ENCODE results near the gene SUMF1.

Gene SUMF1

GRCh38 chr3:4497005-4497692 lies 30.1 kb upstream of the SUMF1 start:
- DNase-seq: no peak

DNA sequence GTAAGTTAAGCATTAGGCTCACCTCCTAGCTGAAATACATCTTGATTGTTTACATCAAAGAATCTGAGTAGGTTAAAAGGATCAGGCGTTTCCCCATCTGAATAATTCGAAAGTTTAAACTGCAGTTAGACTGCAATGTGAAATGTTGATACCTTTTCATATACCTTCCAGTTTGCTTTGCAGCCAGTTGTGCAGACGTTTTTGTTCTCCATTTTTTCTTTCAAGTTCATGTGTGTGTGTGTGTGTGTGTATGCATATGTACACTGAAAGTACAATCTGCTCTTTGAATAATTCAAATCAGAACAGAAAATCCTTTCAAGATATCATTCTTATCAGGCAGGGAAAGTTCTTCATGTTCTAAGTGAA lies 29.0 kb upstream of the SUMF1 start:
- no peak for DNase-seq

- no peak for DNase-seq
Observed at GRCh38 chr3:4495294-4496086, 28.4 kb upstream of the SUMF1 start.

DNA sequence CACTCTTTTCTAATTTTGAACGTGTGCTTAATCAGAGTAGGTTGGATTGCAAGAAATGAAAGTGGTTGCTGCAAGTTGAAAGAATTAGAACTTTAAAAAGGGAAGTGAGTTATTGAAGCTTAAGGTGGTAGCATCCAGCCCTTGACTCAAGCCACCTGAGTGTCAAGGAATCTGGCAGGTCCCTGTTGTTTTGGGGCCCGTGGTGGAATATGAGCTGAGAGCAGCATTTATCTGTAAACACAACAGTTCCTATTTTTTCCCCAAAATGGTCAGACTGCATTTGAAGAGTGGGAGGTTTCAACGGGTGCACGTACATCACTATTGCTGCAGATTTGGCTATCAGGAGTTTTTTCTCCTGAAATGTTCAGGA lies 27.8 kb upstream of the SUMF1 start:
- DNase-seq: no peak

DNA sequence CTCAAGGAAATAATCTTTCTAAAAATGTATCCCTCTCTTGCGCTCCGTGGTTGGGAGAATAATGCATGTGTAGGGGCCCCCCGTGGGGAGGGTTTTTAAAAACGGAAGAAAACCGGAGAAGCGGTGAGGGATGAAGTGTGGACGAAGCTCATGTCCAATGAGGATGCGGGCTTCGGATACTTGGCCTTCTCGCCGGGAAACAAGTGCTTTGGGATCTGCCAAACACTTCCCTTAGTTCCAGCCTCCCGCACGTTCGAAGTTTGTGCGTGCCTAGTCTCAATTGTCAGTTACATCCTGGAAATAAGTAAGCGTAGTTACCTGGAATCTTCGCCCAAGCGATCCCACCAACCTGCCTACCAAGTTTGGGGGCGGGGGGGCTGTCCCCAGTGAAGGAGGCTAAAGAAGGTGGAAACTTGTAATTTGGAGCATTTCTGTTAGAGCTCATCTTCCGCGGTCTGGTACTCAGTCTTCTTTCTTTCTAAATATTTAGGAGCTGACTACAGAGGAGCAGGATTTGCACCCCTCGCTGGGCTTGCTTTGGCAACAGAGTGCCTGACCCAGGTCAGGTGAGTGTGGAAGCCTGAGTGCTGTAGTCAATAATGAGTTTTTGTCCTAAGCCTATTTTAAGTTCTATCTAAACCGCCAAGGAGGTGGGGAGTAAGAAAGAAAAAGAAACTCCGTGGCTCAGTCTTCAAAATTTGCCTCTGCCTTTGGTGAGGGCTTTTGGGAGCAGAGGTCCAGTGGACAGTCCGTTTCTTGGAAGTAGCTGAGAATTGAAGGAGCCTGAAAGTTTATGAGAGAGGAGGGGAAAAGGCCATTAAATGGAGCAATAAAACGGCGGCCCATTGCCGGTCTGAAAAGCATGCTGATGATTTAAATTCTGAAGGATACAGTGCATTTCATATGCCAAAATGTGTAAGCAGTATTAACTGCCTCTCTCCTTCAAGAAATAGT lies 27.1 kb upstream of the SUMF1 start:
- peak; percentile 13 for DNase-seq

DNA sequence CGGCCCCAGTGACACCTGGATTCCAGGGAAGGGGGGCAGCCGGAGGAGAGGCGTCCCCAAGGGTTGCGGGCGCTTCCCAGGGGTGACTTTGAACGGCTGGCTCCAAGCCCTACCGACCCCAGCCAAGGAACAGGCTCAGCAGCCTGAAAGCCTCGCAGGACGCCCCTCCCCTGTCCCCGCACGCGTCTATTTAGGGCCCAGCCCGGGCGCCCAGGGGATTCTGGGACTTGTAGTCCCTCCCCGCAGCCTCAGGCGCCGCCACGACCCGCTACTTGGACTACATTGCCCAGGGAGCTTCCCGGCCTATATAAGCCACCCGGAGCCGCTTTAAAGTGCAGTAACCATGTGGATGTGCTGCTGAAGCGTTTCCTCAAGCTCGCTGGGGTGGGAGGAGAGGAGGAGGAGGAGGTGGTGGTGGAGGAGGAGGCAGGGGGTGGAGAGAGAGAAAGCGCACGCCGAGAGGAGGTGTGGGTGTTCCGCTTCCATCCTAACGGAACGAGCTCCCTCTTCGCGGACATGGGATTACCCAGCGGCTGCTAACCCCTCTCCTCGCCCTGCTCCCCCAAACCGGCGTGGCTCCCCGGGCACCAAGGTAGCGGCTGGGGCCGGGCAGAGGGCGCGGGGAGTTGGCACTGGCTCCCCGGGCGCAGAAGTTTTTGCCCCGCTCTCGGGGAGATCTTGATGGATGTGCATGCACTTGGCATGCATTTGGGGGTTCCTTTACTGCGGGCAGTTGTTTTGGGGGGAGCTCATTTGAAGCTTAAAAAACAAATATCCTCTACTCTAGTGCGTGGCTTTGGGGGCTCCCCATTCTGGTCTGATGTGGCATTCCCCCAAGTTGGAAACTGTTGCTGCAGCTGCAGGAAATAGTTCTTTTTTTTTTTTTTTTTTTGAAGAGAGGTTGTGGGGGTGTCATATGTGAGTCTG lies 26.2 kb upstream of the SUMF1 start, which contains the start of gene ITPR1:
ITPR1 (plus strand) TSS at position 335 of the 927 bp plus-strand sequence. CDS start 23,144 bp downstream, outside the sequence.
- DNase-seq: peak; percentile 96

GRCh38 chr3:4492208-4493013 lies 25.3 kb upstream of the SUMF1 start:
- DNase-seq: peak; percentile 60

DNA sequence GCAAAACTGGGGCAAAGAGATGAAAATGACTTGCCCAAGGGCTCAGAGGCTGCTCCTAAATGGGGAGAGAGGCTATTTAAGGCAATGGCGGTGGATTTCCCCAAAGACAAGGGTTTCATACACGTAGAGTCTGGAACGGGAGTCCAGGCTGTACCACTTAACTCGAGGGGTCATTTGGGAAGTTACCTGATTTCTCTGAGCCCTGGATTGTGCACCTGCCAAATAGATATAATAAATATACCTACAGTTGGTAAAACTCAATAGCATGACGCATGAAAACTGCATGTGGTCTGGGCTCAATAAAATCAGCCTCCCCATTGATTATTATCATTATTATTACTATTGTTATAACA lies 24.8 kb upstream of the SUMF1 start:
- DNase-seq: no peak

DNA sequence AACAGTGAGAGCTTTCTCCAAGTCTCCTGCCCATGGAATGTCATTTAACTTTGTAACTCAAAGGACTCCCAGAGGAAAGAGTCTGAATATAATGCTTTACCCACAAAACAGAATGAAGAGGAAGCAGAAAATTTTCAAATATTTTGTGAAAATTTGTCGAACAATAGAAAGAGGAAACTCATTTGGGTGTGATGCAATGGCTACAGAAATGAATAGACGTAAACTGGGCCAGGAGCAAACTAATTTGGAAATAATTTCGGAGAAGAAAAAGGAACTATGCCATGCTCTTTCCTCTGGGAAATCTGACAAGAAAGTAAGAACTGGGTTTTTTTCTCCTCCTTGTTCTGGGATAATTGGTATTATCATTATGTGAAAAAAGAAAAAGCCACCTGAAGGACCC lies 11.2 kb upstream of the SUMF1 start:
- DNase-seq: no peak

DNA sequence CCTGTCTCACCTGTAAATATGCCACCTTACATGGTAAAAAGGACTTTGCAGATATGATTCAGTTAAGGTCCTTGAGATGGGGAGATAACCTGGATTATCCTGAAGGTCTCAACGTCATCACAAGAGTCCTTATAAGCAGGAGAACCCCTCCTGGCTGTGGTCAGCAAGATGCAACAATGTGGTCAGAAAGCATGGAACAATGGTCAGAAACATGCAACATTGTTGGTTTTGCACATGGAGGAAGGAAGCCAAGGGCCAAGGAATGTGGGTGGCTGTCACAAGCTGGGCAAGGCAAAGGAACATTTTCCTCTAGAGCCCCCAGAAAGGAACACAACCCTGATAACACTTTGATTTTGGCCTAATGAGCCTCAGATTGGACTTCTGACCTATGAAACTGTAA lies 9.4 kb upstream of the SUMF1 start:
- DNase-seq: no peak

- DNase-seq: no peak
Observed at GRCh38 chr3:4475804-4476203, 8.7 kb upstream of the SUMF1 start.

- DNase-seq: no peak
Observed at GRCh38 chr3:4474683-4475490, 7.8 kb upstream of the SUMF1 start.

GRCh38 chr3:4472766-4473165 lies 5.7 kb upstream of the SUMF1 start:
- no peak for DNase-seq

GRCh38 chr3:4472312-4472711 lies 5.2 kb upstream of the SUMF1 start:
- no peak for DNase-seq

- DNase-seq: no peak
Observed at GRCh38 chr3:4471907-4472306, 4.8 kb upstream of the SUMF1 start.

GRCh38 chr3:4467522-4467867 lies 426 bp upstream of the SUMF1 start:
- no peak for DNase-seq

DNA sequence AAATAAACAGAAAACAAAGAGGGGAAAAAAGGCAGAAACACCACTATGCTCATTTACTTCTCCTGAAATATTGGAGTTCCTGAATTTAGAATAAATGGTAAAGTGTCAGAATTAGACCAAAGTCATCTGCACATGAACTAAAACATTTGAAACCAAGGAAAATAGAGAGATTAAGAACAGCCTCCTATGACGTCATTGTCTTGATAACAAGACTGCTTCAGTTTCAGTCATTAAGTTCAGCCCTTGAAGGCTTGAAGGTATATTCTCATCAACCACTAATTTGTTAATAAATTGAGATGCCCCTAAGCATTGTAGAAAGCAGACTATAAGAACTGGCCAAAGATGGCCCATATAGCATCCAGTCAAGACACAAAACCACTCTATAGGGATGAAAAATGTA lies 2.5 kb downstream of the SUMF1 start:
- DNase-seq: no peak

GRCh38 chr3:4462369-4463040 lies 4.6 kb downstream of the SUMF1 start:
- no peak for DNase-seq

DNA sequence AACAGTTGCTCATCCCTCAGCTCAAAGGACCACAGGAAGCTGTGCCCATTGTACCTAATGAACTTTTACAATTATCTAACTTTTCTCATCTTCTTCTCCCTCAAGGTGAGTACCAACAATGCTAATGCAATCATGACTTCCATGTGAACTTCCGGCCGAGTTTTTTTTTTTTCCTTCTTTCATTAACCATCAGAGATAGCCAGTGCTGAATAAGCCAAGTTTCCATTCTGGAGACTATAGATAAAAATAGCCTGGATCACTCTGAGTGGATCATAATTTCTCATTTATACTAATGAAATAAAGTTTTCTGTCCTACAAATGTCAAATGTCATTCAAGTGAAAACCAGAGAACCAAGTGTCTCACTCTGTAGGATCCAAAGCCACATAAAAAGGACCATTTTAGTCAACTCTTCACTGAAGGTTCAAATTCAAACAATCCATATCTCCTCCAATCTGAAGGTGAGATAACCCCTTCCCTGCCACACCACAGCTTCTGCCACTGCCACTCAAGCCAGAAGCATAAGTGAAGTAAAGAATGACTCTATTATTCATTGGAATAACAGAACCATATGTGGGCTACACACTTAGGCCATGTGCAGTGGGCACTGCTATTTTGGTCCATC lies 5.5 kb downstream of the SUMF1 start:
- no peak for DNase-seq

GRCh38 chr3:4460334-4460733 lies 6.7 kb downstream of the SUMF1 start:
- DNase-seq: no peak

All from NCI-H69 (cell line).